ENCODE results near the gene GNA12.

DNA sequence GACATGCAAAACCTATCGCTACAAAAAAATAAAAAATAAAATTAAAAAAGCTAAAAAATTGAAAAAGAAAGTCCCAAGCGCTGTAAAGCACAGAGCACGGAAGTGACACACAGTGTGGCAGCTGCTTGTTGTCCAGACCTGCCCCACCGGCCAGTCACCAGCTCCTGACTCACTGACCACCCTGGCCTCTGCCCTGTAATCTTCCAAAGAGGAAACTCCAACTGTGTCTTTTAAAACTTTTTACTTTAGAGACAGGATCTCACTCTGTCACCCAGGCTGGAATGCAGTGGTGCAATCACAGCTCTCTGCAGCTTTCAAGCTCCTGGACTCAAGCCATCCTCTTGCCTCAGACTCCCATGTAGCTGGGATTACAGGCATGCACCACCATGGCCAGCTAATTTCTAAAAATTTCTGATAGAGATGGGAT is 23.6 kb downstream of the GNA12 start:
- TF ChIP-seq MAX (IDR thresholded peaks at IDR 0.05) (no peak), ZBTB7A (IDR thresholded peaks at IDR 0.05; ENCODE audit: low read depth) (no peak)

Data from Ishikawa (cell line).